Measurements from ENCODE around the gene USP17L27. TPM values are rescaled to one million over a fixed set of nuclear protein-coding genes. Genes with fewer than 3 reads are reported as not detected.
"Not testable (repeated sequence)": the region's sequence is repeated elsewhere in the genome, so short reads cannot be mapped to it uniquely, and the experiment has no call there.

The USP17L27 gene, protein sequence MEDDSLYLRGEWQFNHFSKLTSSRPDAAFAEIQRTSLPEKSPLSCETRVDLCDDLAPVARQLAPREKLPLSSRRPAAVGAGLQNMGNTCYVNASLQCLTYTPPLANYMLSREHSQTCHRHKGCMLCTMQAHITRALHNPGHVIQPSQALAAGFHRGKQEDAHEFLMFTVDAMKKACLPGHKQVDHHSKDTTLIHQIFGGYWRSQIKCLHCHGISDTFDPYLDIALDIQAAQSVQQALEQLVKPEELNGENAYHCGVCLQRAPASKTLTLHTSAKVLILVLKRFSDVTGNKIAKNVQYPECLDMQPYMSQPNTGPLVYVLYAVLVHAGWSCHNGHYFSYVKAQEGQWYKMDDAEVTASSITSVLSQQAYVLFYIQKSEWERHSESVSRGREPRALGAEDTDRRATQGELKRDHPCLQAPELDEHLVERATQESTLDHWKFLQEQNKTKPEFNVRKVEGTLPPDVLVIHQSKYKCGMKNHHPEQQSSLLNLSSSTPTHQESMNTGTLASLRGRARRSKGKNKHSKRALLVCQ
- not detected in 2 replicates for total RNA-seq
- not detected in 2 replicates for polyA plus RNA-seq

DNA sequence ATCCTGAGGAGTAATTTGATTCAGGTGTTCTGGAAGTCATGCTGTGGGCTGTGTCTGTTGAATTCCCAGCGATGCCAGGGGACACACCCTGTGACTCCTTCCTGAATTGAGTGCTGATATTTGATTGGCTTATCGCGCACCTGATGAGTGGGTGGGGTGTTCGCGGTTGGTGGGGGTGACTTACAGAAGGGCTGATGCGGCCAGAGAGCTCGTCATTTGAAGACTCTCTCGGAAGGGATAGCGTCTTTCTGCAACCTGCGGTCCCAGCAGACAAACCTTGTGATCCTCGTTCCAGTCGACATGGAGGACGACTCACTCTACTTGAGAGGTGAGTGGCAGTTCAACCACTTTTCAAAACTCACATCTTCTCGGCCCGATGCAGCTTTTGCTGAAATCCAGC is at the start of gene USP17L27:
Gene USP17L27, plus strand, starts transcription at position 301 of the 400 bp plus-strand sequence. Its CDS starts 0 bp downstream, at position 301.
- not testable (repeated sequence) for H3K4me1 ChIP-seq (ENCODE audit: low read depth); H3K4me3 ChIP-seq; DNase-seq (ENCODE audit: low read depth in 1 of 2, low spot score in 1 of 2); H3K27me3 ChIP-seq; H3K36me3 ChIP-seq; H3K27ac ChIP-seq; H3K9me3 ChIP-seq (ENCODE audit: low read depth)

DNA sequence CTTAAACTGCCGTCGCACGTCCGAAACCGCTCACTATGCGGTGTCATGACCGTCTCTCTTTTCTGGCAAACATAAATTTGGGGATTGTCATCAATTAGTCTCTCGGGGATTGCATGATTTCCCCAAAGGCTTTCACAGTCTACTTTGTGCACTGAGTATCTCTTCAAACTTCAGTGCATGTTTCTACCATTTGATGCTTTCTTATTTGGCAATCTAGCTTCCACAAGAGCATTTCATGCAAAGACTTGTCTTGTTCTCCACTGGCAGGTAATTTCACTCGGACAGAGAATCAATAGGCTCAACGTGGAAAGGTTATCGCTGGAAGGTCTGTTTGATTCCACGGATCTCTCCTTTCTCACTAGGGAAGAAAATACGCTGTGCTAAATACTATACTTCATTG is 19.8 kb upstream of the USP17L27 start:
- not testable (repeated sequence) for DNase-seq (ENCODE audit: low read depth in 1 of 2, low spot score in 1 of 2); H3K9me3 ChIP-seq (ENCODE audit: low read depth); H3K27me3 ChIP-seq

DNA sequence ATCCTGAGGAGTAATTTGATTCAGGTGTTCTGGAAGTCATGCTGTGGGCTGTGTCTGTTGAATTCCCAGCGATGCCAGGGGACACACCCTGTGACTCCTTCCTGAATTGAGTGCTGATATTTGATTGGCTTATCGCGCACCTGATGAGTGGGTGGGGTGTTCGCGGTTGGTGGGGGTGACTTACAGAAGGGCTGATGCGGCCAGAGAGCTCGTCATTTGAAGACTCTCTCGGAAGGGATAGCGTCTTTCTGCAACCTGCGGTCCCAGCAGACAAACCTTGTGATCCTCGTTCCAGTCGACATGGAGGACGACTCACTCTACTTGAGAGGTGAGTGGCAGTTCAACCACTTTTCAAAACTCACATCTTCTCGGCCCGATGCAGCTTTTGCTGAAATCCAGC is 19.1 kb upstream of the USP17L27 start, which contains the start of gene USP17L24:
Gene USP17L24, plus strand, starts transcription at position 301 of the 400 bp plus-strand sequence. Its CDS starts 0 bp downstream, at position 301.
- DNase-seq (ENCODE audit: low read depth in 1 of 2, low spot score in 1 of 2); H3K27me3 ChIP-seq; H3K4me3 ChIP-seq; H3K27ac ChIP-seq; H3K4me1 ChIP-seq (ENCODE audit: low read depth); H3K9me3 ChIP-seq (ENCODE audit: low read depth); H3K36me3 ChIP-seq: not testable (repeated sequence)

More for the DNA sequence above, 19.8 kb upstream of the USP17L27 start:
- not testable (repeated sequence) for H3K4me1 ChIP-seq (ENCODE audit: low read depth); H3K27ac ChIP-seq; H3K36me3 ChIP-seq; H3K4me3 ChIP-seq

DNA sequence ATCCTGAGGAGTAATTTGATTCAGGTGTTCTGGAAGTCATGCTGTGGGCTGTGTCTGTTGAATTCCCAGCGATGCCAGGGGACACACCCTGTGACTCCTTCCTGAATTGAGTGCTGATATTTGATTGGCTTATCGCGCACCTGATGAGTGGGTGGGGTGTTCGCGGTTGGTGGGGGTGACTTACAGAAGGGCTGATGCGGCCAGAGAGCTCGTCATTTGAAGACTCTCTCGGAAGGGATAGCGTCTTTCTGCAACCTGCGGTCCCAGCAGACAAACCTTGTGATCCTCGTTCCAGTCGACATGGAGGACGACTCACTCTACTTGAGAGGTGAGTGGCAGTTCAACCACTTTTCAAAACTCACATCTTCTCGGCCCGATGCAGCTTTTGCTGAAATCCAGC is 14.3 kb upstream of the USP17L27 start, which contains the start of gene USP17L25:
Gene USP17L25, plus strand, starts transcription at position 301 of the 400 bp plus-strand sequence. Its CDS starts 0 bp downstream, at position 301.
- not testable (repeated sequence) for H3K27me3 ChIP-seq; H3K9me3 ChIP-seq (ENCODE audit: low read depth); H3K4me1 ChIP-seq (ENCODE audit: low read depth); H3K27ac ChIP-seq; DNase-seq (ENCODE audit: low read depth in 1 of 2, low spot score in 1 of 2); H3K4me3 ChIP-seq; H3K36me3 ChIP-seq

DNA sequence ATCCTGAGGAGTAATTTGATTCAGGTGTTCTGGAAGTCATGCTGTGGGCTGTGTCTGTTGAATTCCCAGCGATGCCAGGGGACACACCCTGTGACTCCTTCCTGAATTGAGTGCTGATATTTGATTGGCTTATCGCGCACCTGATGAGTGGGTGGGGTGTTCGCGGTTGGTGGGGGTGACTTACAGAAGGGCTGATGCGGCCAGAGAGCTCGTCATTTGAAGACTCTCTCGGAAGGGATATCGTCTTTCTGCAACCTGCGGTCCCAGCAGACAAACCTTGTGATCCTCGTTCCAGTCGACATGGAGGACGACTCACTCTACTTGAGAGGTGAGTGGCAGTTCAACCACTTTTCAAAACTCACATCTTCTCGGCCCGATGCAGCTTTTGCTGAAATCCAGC is 9.6 kb upstream of the USP17L27 start, which contains the start of gene USP17L26:
Gene USP17L26, plus strand, starts transcription at position 301 of the 400 bp plus-strand sequence. Its CDS starts 0 bp downstream, at position 301.
- H3K4me3 ChIP-seq; H3K36me3 ChIP-seq; H3K27me3 ChIP-seq; H3K4me1 ChIP-seq (ENCODE audit: low read depth); H3K9me3 ChIP-seq (ENCODE audit: low read depth); DNase-seq (ENCODE audit: low read depth in 1 of 2, low spot score in 1 of 2); H3K27ac ChIP-seq: not testable (repeated sequence)

DNA sequence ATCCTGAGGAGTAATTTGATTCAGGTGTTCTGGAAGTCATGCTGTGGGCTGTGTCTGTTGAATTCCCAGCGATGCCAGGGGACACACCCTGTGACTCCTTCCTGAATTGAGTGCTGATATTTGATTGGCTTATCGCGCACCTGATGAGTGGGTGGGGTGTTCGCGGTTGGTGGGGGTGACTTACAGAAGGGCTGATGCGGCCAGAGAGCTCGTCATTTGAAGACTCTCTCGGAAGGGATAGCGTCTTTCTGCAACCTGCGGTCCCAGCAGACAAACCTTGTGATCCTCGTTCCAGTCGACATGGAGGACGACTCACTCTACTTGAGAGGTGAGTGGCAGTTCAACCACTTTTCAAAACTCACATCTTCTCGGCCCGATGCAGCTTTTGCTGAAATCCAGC is 4.8 kb upstream of the USP17L27 start, which contains the start of gene USP17L5:
Gene USP17L5, plus strand, starts transcription at position 301 of the 400 bp plus-strand sequence. Its CDS starts 0 bp downstream, at position 301.
- H3K9me3 ChIP-seq (ENCODE audit: low read depth); H3K4me1 ChIP-seq (ENCODE audit: low read depth); H3K4me3 ChIP-seq; H3K27ac ChIP-seq; H3K27me3 ChIP-seq; H3K36me3 ChIP-seq; DNase-seq (ENCODE audit: low read depth in 1 of 2, low spot score in 1 of 2): not testable (repeated sequence)

DNA sequence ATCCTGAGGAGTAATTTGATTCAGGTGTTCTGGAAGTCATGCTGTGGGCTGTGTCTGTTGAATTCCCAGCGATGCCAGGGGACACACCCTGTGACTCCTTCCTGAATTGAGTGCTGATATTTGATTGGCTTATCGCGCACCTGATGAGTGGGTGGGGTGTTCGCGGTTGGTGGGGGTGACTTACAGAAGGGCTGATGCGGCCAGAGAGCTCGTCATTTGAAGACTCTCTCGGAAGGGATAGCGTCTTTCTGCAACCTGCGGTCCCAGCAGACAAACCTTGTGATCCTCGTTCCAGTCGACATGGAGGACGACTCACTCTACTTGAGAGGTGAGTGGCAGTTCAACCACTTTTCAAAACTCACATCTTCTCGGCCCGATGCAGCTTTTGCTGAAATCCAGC is 4.6 kb downstream of the USP17L27 start, which contains the start of gene USP17L28:
Gene USP17L28, plus strand, starts transcription at position 301 of the 400 bp plus-strand sequence. Its CDS starts 0 bp downstream, at position 301.
- not testable (repeated sequence) for DNase-seq (ENCODE audit: low read depth in 1 of 2, low spot score in 1 of 2); H3K27me3 ChIP-seq; H3K9me3 ChIP-seq (ENCODE audit: low read depth); H3K4me1 ChIP-seq (ENCODE audit: low read depth); H3K4me3 ChIP-seq; H3K27ac ChIP-seq; H3K36me3 ChIP-seq

DNA sequence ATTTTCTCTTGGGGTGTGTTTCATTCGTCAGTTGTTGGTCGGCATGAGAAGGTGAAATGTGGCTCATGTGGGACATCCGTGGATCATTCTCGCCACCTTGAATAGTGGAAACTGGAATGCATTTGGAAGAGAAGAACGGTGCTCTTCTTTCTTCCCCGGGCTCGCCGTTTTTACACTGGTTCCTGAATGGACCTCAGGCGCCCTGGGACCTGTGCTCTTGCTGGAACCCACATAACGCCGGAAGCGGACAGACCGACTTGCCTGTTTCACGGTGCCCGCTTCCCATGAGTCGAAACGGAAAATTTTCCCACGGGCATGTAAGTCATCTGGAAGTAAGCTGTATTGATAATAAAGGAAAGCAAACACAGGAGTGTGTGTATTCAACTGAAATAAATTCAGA is 6.9 kb downstream of the USP17L27 start:
- not testable (repeated sequence) for H3K27me3 ChIP-seq; H3K9me3 ChIP-seq (ENCODE audit: low read depth); DNase-seq (ENCODE audit: low read depth in 1 of 2, low spot score in 1 of 2); H3K4me3 ChIP-seq; H3K36me3 ChIP-seq; H3K27ac ChIP-seq; H3K4me1 ChIP-seq (ENCODE audit: low read depth)

DNA sequence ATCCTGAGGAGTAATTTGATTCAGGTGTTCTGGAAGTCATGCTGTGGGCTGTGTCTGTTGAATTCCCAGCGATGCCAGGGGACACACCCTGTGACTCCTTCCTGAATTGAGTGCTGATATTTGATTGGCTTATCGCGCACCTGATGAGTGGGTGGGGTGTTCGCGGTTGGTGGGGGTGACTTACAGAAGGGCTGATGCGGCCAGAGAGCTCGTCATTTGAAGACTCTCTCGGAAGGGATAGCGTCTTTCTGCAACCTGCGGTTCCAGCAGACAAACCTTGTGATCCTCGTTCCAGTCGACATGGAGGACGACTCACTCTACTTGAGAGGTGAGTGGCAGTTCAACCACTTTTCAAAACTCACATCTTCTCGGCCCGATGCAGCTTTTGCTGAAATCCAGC is 9.4 kb downstream of the USP17L27 start, which contains the start of gene USP17L29:
Gene USP17L29, plus strand, starts transcription at position 301 of the 400 bp plus-strand sequence. Its CDS starts 0 bp downstream, at position 301.
- DNase-seq (ENCODE audit: low read depth in 1 of 2, low spot score in 1 of 2); H3K4me1 ChIP-seq (ENCODE audit: low read depth); H3K9me3 ChIP-seq (ENCODE audit: low read depth): not testable (repeated sequence)

DNA sequence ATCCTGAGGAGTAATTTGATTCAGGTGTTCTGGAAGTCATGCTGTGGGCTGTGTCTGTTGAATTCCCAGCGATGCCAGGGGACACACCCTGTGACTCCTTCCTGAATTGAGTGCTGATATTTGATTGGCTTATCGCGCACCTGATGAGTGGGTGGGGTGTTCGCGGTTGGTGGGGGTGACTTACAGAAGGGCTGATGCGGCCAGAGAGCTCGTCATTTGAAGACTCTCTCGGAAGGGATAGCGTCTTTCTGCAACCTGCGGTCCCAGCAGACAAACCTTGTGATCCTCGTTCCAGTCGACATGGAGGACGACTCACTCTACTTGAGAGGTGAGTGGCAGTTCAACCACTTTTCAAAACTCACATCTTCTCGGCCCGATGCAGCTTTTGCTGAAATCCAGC is 18.9 kb downstream of the USP17L27 start, which contains the start of gene USP17L30:
Gene USP17L30, plus strand, starts transcription at position 301 of the 400 bp plus-strand sequence. Its CDS starts 0 bp downstream, at position 301.
- H3K9me3 ChIP-seq (ENCODE audit: low read depth); DNase-seq (ENCODE audit: low read depth in 1 of 2, low spot score in 1 of 2); H3K27me3 ChIP-seq; H3K27ac ChIP-seq; H3K36me3 ChIP-seq; H3K4me1 ChIP-seq (ENCODE audit: low read depth); H3K4me3 ChIP-seq: not testable (repeated sequence)

More for the DNA sequence above, 9.4 kb downstream of the USP17L27 start, which contains the start of gene USP17L29:
- not testable (repeated sequence) for H3K27me3 ChIP-seq, H3K36me3 ChIP-seq, H3K27ac ChIP-seq, H3K4me3 ChIP-seq

DNA sequence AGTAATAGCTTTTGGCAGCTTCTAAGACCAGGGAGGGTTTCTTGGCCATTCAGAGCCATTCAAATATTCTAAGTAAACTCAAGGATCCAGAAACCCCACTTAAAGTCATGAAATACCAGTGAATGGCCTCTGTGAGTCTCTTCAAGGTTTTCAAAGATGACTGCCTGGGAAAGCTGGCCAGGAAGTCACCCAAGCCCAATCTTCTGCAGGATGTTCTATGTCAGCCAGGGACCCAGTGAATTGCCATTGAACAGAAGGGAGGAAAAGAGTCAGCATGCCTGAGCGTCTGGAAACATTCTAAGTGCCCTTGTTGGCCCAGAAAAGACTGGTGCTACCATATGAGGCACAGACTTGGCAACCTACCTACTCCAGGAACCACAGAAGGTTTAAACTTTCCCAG is 35.9 kb downstream of the USP17L27 start:
- not testable (repeated sequence) for H3K4me1 ChIP-seq (ENCODE audit: low read depth); H3K36me3 ChIP-seq; DNase-seq (ENCODE audit: low read depth in 1 of 2, low spot score in 1 of 2); H3K27ac ChIP-seq; H3K27me3 ChIP-seq; H3K4me3 ChIP-seq; H3K9me3 ChIP-seq (ENCODE audit: low read depth)
